HL-60 (cell line): Measurements from ENCODE around the gene COL4A3.

Source experiments
- GABPA ChIP-seq: IDR thresholded peaks from 2 replicates; pipeline ENCODE4 v1.6.1; 2012; ENCODE audit warnings: low read depth
- POLR2AphosphoS5 ChIP-seq: IDR thresholded peaks from 2 replicates; pipeline ENCODE4 v1.6.1; 2012; ENCODE audit warnings: low read depth
- SPI1 ChIP-seq: IDR thresholded peaks from 2 replicates; pipeline ENCODE4 v1.6.1; 2012; ENCODE audit warnings: low read depth, mild to moderate bottlenecking, borderline replicate concordance
- TF ChIP-seq, protein P1 (sequence below): IDR thresholded peaks from one replicate; pipeline ENCODE4 v1.5.1; 2011; ENCODE audit warnings: low read length, control low read depth, inconsistent platforms; ENCODE audit not compliant: insufficient read depth
- TF ChIP-seq, protein P2 (sequence below): IDR thresholded peaks from 2 replicates; pipeline ENCODE4 v1.6.1; 2012; ENCODE audit warnings: low read depth; ENCODE audit not compliant: insufficient replicate concordance

DNA sequence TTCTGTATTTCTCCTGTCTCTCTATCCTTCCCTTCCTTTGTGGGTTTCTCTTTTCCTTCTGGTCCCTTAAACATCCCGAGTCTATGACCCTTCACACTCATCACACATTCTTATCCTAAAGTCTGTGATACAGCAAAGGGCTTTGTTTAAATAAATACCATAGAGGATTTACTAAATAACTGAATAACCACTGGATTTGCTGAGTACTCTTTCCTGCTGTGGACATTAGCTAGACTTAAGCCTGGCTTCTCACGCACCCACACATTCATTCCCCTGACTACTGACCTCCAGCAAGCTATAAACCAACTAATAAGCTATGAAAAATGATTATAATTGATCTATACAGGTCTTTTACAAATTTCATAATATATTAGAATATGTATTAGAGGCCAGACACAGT is 76.6 kb downstream of the COL4A3 start:
- TF ChIP-seq, protein P1, sequence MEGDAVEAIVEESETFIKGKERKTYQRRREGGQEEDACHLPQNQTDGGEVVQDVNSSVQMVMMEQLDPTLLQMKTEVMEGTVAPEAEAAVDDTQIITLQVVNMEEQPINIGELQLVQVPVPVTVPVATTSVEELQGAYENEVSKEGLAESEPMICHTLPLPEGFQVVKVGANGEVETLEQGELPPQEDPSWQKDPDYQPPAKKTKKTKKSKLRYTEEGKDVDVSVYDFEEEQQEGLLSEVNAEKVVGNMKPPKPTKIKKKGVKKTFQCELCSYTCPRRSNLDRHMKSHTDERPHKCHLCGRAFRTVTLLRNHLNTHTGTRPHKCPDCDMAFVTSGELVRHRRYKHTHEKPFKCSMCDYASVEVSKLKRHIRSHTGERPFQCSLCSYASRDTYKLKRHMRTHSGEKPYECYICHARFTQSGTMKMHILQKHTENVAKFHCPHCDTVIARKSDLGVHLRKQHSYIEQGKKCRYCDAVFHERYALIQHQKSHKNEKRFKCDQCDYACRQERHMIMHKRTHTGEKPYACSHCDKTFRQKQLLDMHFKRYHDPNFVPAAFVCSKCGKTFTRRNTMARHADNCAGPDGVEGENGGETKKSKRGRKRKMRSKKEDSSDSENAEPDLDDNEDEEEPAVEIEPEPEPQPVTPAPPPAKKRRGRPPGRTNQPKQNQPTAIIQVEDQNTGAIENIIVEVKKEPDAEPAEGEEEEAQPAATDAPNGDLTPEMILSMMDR, result no peak
- TF ChIP-seq GABPA (no peak), POLR2AphosphoS5 (no peak), SPI1 (no peak)
- TF ChIP-seq, protein P2, sequence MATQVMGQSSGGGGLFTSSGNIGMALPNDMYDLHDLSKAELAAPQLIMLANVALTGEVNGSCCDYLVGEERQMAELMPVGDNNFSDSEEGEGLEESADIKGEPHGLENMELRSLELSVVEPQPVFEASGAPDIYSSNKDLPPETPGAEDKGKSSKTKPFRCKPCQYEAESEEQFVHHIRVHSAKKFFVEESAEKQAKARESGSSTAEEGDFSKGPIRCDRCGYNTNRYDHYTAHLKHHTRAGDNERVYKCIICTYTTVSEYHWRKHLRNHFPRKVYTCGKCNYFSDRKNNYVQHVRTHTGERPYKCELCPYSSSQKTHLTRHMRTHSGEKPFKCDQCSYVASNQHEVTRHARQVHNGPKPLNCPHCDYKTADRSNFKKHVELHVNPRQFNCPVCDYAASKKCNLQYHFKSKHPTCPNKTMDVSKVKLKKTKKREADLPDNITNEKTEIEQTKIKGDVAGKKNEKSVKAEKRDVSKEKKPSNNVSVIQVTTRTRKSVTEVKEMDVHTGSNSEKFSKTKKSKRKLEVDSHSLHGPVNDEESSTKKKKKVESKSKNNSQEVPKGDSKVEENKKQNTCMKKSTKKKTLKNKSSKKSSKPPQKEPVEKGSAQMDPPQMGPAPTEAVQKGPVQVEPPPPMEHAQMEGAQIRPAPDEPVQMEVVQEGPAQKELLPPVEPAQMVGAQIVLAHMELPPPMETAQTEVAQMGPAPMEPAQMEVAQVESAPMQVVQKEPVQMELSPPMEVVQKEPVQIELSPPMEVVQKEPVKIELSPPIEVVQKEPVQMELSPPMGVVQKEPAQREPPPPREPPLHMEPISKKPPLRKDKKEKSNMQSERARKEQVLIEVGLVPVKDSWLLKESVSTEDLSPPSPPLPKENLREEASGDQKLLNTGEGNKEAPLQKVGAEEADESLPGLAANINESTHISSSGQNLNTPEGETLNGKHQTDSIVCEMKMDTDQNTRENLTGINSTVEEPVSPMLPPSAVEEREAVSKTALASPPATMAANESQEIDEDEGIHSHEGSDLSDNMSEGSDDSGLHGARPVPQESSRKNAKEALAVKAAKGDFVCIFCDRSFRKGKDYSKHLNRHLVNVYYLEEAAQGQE, result no peak
